NT2/D1 (cell line): ENCODE results near the gene PRSS21.

Experiments used
- DNase-seq: peaks from one replicate; pipeline ENCODE4 v3.0.0-alpha.2; 2011; ENCODE audit warnings: low read depth, low spot score
- H3K27me3 ChIP-seq: 2 replicates; pipeline ENCODE4 v1.6.0; 2011; ENCODE audit warnings: mild to moderate bottlenecking; ENCODE audit not compliant: insufficient read length, insufficient read depth
- H3K36me3 ChIP-seq: 2 replicates; pipeline ENCODE4 v1.6.1; 2011; ENCODE audit warnings: mild to moderate bottlenecking, low read length, mixed read lengths; ENCODE audit not compliant: insufficient read depth, insufficient read length
- H3K4me1 ChIP-seq: 2 replicates; pipeline ENCODE4 v1.5.1; 2011; ENCODE audit not compliant: insufficient read depth, insufficient read length
- H3K4me3 ChIP-seq: 2 replicates; pipeline ENCODE4 v1.5.1; 2011; ENCODE audit warnings: low read depth; ENCODE audit not compliant: insufficient read length
- H3K9ac ChIP-seq: 2 replicates; pipeline ENCODE4 v1.6.0; 2011; ENCODE audit warnings: low read depth; ENCODE audit not compliant: insufficient read length
- H3K9me3 ChIP-seq: 2 replicates; pipeline ENCODE4 v1.5.1; 2011; ENCODE audit warnings: mild to moderate bottlenecking, low read length; ENCODE audit not compliant: insufficient read depth
- SUZ12 ChIP-seq: IDR thresholded peaks from 2 replicates; pipeline ENCODE4 v1.6.1; 2011; ENCODE audit not compliant: insufficient read length, insufficient read depth; ENCODE audit errors: extremely low read depth
- YY1 ChIP-seq: IDR thresholded peaks from 2 replicates; pipeline ENCODE4 v1.6.1; 2011; ENCODE audit not compliant: insufficient read length, insufficient read depth
- ZNF274 ChIP-seq: IDR thresholded peaks from 2 replicates; pipeline ENCODE4 v1.6.1; 2011; ENCODE audit warnings: mild to moderate bottlenecking, low read depth, low read length

Gene PRSS21

GRCh38 chr16:2816751-2817339 lies at the start of gene PRSS21:
Gene PRSS21, plus strand, starts transcription at chr16:2817237. Its CDS starts 32 bp downstream, at chr16:2817269.
- Histone ChIP-seq H3K4me1 (peaks cover 22% of the 10 kb centered on the region), H3K36me3 (no peaks in the 10 kb centered on the region), H3K27me3 (no peaks in the 10 kb centered on the region), H3K9me3 (no peaks in the 10 kb centered on the region), H3K4me3 (no peak within 1 kb of the TSS), H3K9ac (no peak within 1 kb of the TSS)
- DNase-seq, result no peak
- no peak for TF ChIP-seq SUZ12
- no peak for TF ChIP-seq YY1
- no peak for TF ChIP-seq ZNF274

- Histone ChIP-seq H3K4me3 (no peak overlapping the region), H3K9me3 (no peaks in the 10 kb centered on the region), H3K27me3 (no peaks in the 10 kb centered on the region), H3K9ac (no peak overlapping the region), H3K36me3 (peaks cover 100% of the 10 kb centered on the region), H3K4me1 (peaks cover 45% of the 10 kb centered on the region)
- no peak for DNase-seq
- no peak for TF ChIP-seq YY1
- no peak for TF ChIP-seq SUZ12
- TF ChIP-seq ZNF274, result no peak
Observed at GRCh38 chr16:2767891-2768290, 49.1 kb upstream of the PRSS21 start.

DNA sequence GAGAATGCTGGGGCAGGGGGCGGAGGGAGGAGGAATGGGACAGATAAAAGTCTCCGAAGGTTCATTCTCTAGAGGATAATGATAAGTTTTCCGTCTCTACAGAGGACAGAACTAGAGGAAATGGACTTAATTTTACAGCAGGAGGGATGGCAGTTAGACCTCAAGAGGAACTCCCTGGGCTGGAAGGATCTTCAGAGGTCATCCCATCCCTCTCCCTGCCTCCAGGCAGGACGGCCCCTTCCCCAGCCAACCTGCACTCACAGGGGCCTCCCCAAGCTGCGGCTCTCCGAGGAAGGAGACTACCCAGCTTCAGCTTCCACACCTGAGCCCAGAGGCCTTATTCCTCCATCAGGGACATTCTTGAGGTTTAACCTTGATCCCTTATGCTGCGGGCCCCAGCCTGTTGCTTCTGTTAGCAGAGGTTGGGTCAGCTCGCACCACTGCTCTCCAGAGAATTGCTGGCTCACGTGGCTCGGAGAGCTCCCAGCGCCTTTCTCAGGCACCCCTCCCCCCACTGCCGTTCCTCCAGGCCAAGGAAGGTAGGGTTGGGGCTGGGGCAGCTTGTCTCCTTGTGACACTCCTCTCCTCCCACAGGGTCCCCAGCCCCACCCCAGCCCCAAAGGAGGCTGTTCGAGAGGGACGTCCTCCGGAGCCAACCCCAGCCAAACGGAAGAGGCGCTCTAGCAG lies 48.5 kb upstream of the PRSS21 start:
- DNase-seq, result no peak
- no peak overlapping the region for H3K9ac ChIP-seq
- peaks cover 47% of the 10 kb centered on the region for H3K4me1 ChIP-seq
- no peaks in the 10 kb centered on the region for H3K27me3 ChIP-seq
- peaks cover 100% of the 10 kb centered on the region for H3K36me3 ChIP-seq
- no peaks in the 10 kb centered on the region for H3K9me3 ChIP-seq
- TF ChIP-seq YY1 (no peak), SUZ12 (no peak), ZNF274 (no peak)
- no peak overlapping the region for H3K4me3 ChIP-seq

DNA sequence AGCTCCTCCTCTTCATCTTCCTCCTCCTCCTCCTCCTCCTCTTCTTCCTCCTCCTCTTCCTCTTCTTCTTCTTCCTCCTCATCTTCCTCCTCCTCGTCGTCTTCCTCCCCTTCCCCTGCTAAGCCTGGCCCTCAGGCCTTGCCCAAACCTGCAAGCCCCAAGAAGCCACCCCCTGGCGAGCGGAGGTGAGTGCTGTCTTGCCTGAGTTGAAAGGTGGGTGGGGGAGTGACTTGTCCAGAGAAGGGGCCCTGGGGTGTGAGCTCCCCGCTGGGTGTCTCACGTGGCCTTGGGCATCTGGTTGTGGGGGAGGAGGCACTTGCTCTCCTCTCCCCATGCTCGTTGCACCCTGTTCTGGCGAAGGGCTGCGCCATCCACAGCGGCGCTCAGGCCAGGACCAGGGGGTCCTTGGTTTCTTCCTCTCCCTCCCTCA lies 47.9 kb upstream of the PRSS21 start:
- Histone ChIP-seq H3K4me3 (no peak overlapping the region), H3K4me1 (peaks cover 47% of the 10 kb centered on the region), H3K36me3 (peaks cover 100% of the 10 kb centered on the region), H3K9ac (peak overlapping the region; percentile 27), H3K27me3 (no peaks in the 10 kb centered on the region), H3K9me3 (no peaks in the 10 kb centered on the region)
- DNase-seq, result no peak
- TF ChIP-seq YY1, result no peak
- TF ChIP-seq ZNF274, result no peak
- no peak for TF ChIP-seq SUZ12

GRCh38 chr16:2769675-2770056 lies 47.4 kb upstream of the PRSS21 start:
- peak overlapping the region; percentile 18 for H3K9ac ChIP-seq
- peaks cover 47% of the 10 kb centered on the region for H3K4me1 ChIP-seq
- H3K4me3 ChIP-seq, result no peak overlapping the region
- H3K36me3 ChIP-seq, result peaks cover 100% of the 10 kb centered on the region
- DNase-seq, result no peak
- H3K27me3 ChIP-seq, result no peaks in the 10 kb centered on the region
- no peaks in the 10 kb centered on the region for H3K9me3 ChIP-seq
- TF ChIP-seq YY1 (no peak), ZNF274 (no peak), SUZ12 (no peak)

DNA sequence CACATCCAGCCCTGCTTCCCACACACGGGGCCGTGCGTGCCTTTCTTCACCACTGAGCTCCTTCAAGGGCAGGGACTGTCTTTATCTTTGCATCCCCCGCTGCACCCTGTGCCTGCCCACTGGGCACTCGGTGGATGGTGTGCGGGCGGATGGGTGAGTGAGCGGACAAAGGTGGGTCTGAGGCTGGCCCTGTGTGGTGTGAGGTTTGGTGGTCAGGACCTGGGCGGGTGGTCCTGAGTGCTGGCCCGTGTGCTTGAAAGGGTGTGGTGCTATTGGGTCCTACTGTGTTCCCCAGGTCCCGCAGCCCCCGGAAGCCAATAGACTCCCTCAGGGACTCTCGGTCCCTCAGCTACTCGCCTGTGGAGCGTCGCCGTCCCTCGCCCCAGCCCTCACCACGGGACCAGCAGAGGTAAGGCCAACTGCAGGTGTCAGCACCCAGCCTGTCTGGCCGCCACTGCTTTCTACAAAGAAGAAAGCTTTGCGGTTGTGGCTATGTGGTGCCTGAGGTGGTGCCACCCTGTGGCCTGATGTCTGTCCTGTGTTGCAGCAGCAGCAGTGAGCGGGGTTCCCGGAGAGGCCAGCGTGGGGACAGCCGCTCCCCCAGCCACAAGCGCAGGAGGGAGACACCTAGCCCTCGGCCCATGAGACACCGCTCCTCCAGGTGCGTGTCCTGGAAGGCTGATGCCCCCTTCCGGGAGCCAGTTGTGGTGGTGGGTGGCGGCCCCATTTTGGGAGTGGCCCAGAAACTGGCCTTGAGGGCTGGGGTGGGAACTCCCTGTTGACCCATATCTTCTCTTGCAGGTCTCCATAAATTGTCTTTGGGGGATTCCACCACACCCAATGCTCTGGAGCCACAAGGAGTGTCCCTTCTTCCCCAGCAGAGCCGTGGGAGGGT lies 46.7 kb upstream of the PRSS21 start:
- no peaks in the 10 kb centered on the region for H3K27me3 ChIP-seq
- no peak overlapping the region for H3K4me3 ChIP-seq
- DNase-seq, result no peak
- H3K9ac ChIP-seq, result peak overlapping the region; percentile 24
- no peaks in the 10 kb centered on the region for H3K9me3 ChIP-seq
- H3K4me1 ChIP-seq, result peaks cover 47% of the 10 kb centered on the region
- peaks cover 100% of the 10 kb centered on the region for H3K36me3 ChIP-seq
- TF ChIP-seq ZNF274 (no peak), YY1 (no peak), SUZ12 (no peak)
